Astrocyte (in vitro differentiated cells and primary cell): ENCODE results near the gene NCOA7. TPM values are rescaled to one million over a fixed set of nuclear protein-coding genes. Genes with fewer than 3 reads are reported as not detected.
"Not testable (repeated sequence)": the region's sequence is repeated elsewhere in the genome, so short reads cannot be mapped to it uniquely, and the experiment has no call there.

Experiments used
- DNase-seq: peaks from one replicate; pipeline ENCODE4 v3.0.0-alpha.2; 2010; ENCODE audit warnings: low read depth
- FAIRE-seq: peaks from 2 replicates; lab custom pipeline; 2011; peaks lifted over from hg19 to GRCh38; lab: Jason Lieb, UNC
- H2AFZ ChIP-seq: 2 replicates; pipeline ENCODE4 v1.6.0; 2012; ENCODE audit warnings: low read depth, low read length, inconsistent platforms
- H3K27ac ChIP-seq: 2 replicates; pipeline ENCODE4 v1.5.1; 2011; ENCODE audit warnings: low read depth, low read length, inconsistent platforms
- H3K27me3 ChIP-seq: 2 replicates; pipeline ENCODE4 v1.6.0; 2011; ENCODE audit warnings: low read length, inconsistent platforms; ENCODE audit not compliant: insufficient read depth
- H3K36me3 ChIP-seq: 2 replicates; pipeline ENCODE4 v1.5.1; 2011; ENCODE audit warnings: low read length, inconsistent platforms; ENCODE audit not compliant: insufficient read depth
- H3K4me1 ChIP-seq: 2 replicates; pipeline ENCODE4 v1.5.1; 2011; ENCODE audit warnings: low read length, inconsistent platforms; ENCODE audit not compliant: insufficient read depth
- H3K4me2 ChIP-seq: 2 replicates; pipeline ENCODE4 v1.6.0; 2012; ENCODE audit warnings: low read length, inconsistent platforms
- H3K4me3 ChIP-seq: 2 replicates; pipeline ENCODE4 v1.5.1; 2011; ENCODE audit warnings: low read depth, mild to moderate bottlenecking, low read length, inconsistent platforms; ENCODE audit not compliant: insufficient read depth
- H3K79me2 ChIP-seq: 2 replicates; pipeline ENCODE4 v1.6.0; 2012; ENCODE audit warnings: mild to moderate bottlenecking, low read length, inconsistent platforms; ENCODE audit not compliant: insufficient read depth
- H3K9ac ChIP-seq: 2 replicates; pipeline ENCODE4 v1.6.0; 2012; ENCODE audit warnings: mild to moderate bottlenecking, low read length, inconsistent platforms
- H3K9me3 ChIP-seq: 2 replicates; pipeline ENCODE4 v1.5.1; 2012; ENCODE audit warnings: low read depth, mild to moderate bottlenecking, low read length, inconsistent platforms; ENCODE audit not compliant: insufficient read depth
- H4K20me1 ChIP-seq: 2 replicates; pipeline ENCODE4 v1.6.0; 2012; ENCODE audit warnings: low read length, inconsistent platforms; ENCODE audit not compliant: insufficient read depth
- H3K27ac Mint-ChIP-seq: one replicate; pipeline ENCODE4 v1.8.0; 2021; ENCODE audit warnings: mild to moderate bottlenecking, mixed read lengths; ENCODE audit not compliant: unreplicated experiment
- H3K27me3 Mint-ChIP-seq: one replicate; pipeline ENCODE4 v1.8.0; 2021; ENCODE audit warnings: low read depth, mixed read lengths; ENCODE audit not compliant: unreplicated experiment
- H3K36me3 Mint-ChIP-seq: one replicate; pipeline ENCODE4 v1.8.0; 2021; ENCODE audit warnings: low read depth, mixed read lengths; ENCODE audit not compliant: unreplicated experiment
- H3K4me1 Mint-ChIP-seq: one replicate; pipeline ENCODE4 v1.8.0; 2021; ENCODE audit warnings: low read depth, mixed read lengths; ENCODE audit not compliant: unreplicated experiment
- H3K4me3 Mint-ChIP-seq: one replicate; pipeline ENCODE4 v1.8.0; 2021; ENCODE audit warnings: mild to moderate bottlenecking, moderate library complexity, mixed read lengths; ENCODE audit not compliant: unreplicated experiment
- H3K9me3 Mint-ChIP-seq: one replicate; pipeline ENCODE4 v1.8.0; 2021; ENCODE audit warnings: mild to moderate bottlenecking, mixed read lengths; ENCODE audit not compliant: unreplicated experiment
- EZH2 ChIP-seq: IDR thresholded peaks from 2 replicates; pipeline ENCODE4 v1.6.1; 2012; ENCODE audit warnings: mild to moderate bottlenecking, low read length, inconsistent platforms; ENCODE audit not compliant: insufficient read depth
- total RNA-seq: library from RNA; stranded (reverse); gene quantifications from 2 replicates; pipeline ENCODE4 v1.2.1, GENCODE V29; 2021
- TF ChIP-seq, protein P1 (sequence below): IDR thresholded peaks from 2 replicates; pipeline ENCODE4 v1.5.1; 2011; ENCODE audit warnings: low read depth, mild to moderate bottlenecking, inconsistent platforms, low read length, moderate library complexity; ENCODE audit not compliant: insufficient read depth

Gene NCOA7
- total RNA-seq, 1 donor from 2014 or later = 26.0 TPM

DNA sequence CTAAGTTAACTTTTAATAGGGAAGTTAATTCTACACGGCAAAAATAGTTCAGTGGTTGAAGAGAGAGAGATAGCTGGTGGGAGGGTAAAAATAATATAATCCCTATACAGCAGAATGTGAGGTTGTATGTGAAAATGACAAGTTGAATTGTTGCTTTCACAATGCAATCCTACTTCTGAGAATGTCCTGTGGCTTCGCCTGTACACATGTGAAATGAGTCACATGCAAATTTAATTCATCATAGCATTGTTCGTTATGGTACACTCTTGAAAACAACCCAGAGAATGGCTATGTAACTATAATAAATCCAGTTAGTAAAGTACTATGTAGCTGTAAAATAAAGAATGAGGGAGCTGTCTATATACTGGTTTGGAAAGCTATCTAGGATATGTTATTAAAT, 119.8 kb downstream of the NCOA7 start:
- Mint-ChIP-seq H3K4me1 (no peaks in the 10 kb centered on the region), H3K27me3 (no peaks in the 10 kb centered on the region), H3K9me3 (no peaks in the 10 kb centered on the region), H3K4me3 (no peak overlapping the region), H3K27ac (no peak overlapping the region), H3K36me3 (peaks cover 11% of the 10 kb centered on the region)
- no peaks in the 10 kb centered on the region for H3K9me3 ChIP-seq
- H3K27ac ChIP-seq = peak overlapping the region; percentile 4
- H3K79me2 ChIP-seq = no peaks in the 10 kb centered on the region
- H3K9ac ChIP-seq = no peak overlapping the region
- peak; percentile 57 for DNase-seq
- no peak for FAIRE-seq
- H3K4me3 ChIP-seq = no peak overlapping the region
- H3K36me3 ChIP-seq = peaks cover 5% of the 10 kb centered on the region
- no peaks in the 10 kb centered on the region for H4K20me1 ChIP-seq
- no peak overlapping the region for H3K4me2 ChIP-seq
- H2AFZ ChIP-seq = no peak overlapping the region
- peaks cover 8% of the 10 kb centered on the region for H3K4me1 ChIP-seq
- TF ChIP-seq, protein P1, sequence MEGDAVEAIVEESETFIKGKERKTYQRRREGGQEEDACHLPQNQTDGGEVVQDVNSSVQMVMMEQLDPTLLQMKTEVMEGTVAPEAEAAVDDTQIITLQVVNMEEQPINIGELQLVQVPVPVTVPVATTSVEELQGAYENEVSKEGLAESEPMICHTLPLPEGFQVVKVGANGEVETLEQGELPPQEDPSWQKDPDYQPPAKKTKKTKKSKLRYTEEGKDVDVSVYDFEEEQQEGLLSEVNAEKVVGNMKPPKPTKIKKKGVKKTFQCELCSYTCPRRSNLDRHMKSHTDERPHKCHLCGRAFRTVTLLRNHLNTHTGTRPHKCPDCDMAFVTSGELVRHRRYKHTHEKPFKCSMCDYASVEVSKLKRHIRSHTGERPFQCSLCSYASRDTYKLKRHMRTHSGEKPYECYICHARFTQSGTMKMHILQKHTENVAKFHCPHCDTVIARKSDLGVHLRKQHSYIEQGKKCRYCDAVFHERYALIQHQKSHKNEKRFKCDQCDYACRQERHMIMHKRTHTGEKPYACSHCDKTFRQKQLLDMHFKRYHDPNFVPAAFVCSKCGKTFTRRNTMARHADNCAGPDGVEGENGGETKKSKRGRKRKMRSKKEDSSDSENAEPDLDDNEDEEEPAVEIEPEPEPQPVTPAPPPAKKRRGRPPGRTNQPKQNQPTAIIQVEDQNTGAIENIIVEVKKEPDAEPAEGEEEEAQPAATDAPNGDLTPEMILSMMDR = no peak
- TF ChIP-seq EZH2 = no peak
- H3K27me3 ChIP-seq = no peaks in the 10 kb centered on the region

DNA sequence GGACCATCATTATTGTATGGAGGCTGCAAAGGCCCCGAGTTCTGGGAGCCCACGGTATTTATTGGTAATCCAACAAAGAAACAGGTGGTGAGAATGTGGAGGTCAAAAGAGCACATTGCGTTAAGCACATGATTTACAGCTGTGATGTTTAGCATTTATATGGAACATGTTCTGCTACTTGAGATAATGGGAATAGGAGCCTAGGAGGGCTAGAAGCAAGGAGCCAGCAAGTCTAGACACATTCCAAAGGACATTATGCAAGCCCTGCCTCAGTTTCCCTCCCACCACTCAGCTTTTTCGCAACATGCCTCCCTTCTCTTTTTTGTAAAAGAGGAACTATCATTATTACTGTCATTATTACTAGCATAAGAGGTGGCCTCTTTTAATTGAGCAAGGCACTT, 120.3 kb downstream of the NCOA7 start:
- H3K9me3 ChIP-seq, H3K79me2 ChIP-seq, H3K4me2 ChIP-seq, H3K4me3 ChIP-seq, H3K27ac Mint-ChIP-seq, H3K27me3 Mint-ChIP-seq, H2AFZ ChIP-seq, H3K4me1 ChIP-seq, H3K9me3 Mint-ChIP-seq, H3K27ac ChIP-seq, H3K36me3 ChIP-seq, H3K4me1 Mint-ChIP-seq, H3K27me3 ChIP-seq, FAIRE-seq, DNase-seq, H4K20me1 ChIP-seq, H3K9ac ChIP-seq, H3K4me3 Mint-ChIP-seq: not testable (repeated sequence)
- peaks cover 12% of the 10 kb centered on the region for H3K36me3 Mint-ChIP-seq

DNA sequence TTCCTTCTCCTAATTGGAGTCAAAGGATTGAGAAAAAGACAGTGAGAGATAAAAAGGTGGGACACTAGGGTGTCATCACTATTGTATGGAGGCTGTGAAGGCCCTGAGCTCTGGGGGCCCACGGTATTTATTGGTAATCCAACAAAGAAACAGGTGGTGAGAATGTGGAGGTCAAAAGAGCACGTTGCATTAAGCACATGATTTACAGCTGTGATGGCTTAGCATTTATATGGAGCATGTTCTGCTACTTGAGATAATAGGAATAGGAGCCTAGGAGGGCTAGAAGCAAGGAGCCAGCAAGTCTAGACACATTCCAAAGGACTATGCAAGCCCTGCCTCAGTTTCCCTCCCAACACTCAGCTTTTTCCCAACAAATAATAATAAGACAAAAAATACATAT, 121.7 kb downstream of the NCOA7 start:
- H3K79me2 ChIP-seq, H3K9me3 Mint-ChIP-seq, H3K4me1 ChIP-seq, H4K20me1 ChIP-seq, H3K4me3 Mint-ChIP-seq, H3K36me3 ChIP-seq, FAIRE-seq, H3K4me3 ChIP-seq, H3K4me2 ChIP-seq, DNase-seq, H3K27me3 Mint-ChIP-seq, H3K4me1 Mint-ChIP-seq, H2AFZ ChIP-seq, H3K27ac Mint-ChIP-seq, H3K27ac ChIP-seq, H3K27me3 ChIP-seq, H3K9me3 ChIP-seq, H3K9ac ChIP-seq: not testable (repeated sequence)
- H3K36me3 Mint-ChIP-seq = peaks cover 14% of the 10 kb centered on the region

DNA sequence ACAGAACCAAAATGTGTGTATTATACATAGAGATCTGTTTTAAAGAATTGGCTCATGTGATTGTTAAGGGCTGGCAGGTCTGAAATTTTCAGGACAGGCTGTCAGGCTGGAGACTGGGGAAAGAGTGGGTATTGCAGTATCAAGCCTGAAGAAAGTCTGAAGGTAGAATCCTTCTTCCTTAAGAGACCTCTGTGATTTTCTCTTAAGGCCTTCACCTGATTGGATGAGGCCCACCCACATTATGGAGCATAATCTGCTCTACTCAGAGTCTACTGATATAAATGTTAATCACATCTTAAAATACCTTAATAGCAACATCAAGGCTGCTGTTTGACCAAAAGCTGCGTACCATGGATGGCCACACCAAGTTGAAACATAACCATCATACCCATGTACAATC, 122.4 kb downstream of the NCOA7 start:
- Mint-ChIP-seq H3K4me3 (no peak overlapping the region), H3K36me3 (peaks cover 20% of the 10 kb centered on the region), H3K4me1 (no peaks in the 10 kb centered on the region), H3K27ac (no peak overlapping the region), H3K9me3 (no peaks in the 10 kb centered on the region), H3K27me3 (no peaks in the 10 kb centered on the region)
- Histone ChIP-seq H4K20me1 (no peaks in the 10 kb centered on the region), H3K9ac (no peak overlapping the region), H3K4me1 (peaks cover 8% of the 10 kb centered on the region), H3K27me3 (no peaks in the 10 kb centered on the region), H3K9me3 (no peaks in the 10 kb centered on the region), H3K27ac (peak overlapping the region; percentile 16), H3K79me2 (no peaks in the 10 kb centered on the region), H3K4me3 (no peak overlapping the region), H2AFZ (no peak overlapping the region), H3K36me3 (peaks cover 5% of the 10 kb centered on the region), H3K4me2 (no peak overlapping the region)
- no peak for FAIRE-seq
- TF ChIP-seq, protein P1 = no peak
- no peak for TF ChIP-seq EZH2
- DNase-seq = no peak
